ENCODE measurements around the gene PTPRN2. TPM values are rescaled to one million over a fixed set of nuclear protein-coding genes. Genes with fewer than 3 reads are reported as not detected.

PTPRN2 gene
- total and polyA plus RNA-seq, 2 of the 8 experiments (the other 6 are each of a cell fraction or from before 2014, with no cell fraction given): 2.6 to 4.5 TPM

GRCh38 chr7:157521752-157522151 lies 1065.9 kb downstream of the PTPRN2 start (continued):
- TF ChIP-seq CHD7 (IDR thresholded peaks at IDR 0.05; ENCODE audit: insufficient replicate concordance, low read length): no peak

Measured in H1 (cell line).